ENCODE results near the gene CCDC28A.

CCDC28A gene

GRCh38 chr6:138833816-138834539 lies 60.4 kb downstream of the CCDC28A start:
- DNase-seq (ENCODE audit: low spot score): no peak

- no peak for DNase-seq (ENCODE audit: low spot score)
Measured at GRCh38 chr6:138837246-138837645, 63.7 kb downstream of the CCDC28A start.

Measured in HuH-7.5 (cell line).